ENCODE data around the gene CHTF8. TPM values are rescaled to one million over a fixed set of nuclear protein-coding genes. Genes with fewer than 3 reads are reported as not detected.

CHTF8 gene
- total RNA-seq, 1 donor from 2014 or later, result 60.8 TPM

GRCh38 chr16:69085032-69085695, 47.2 kb downstream of the CHTF8 start:
- no peak for DNase-seq (ENCODE audit: low read depth in 2 of 2)

GRCh38 chr16:69084289-69084688, 48.1 kb downstream of the CHTF8 start:
- peak in 1 of 2 donors; percentile 34 for DNase-seq (ENCODE audit: low read depth in 2 of 2)

- DNase-seq (ENCODE audit: low read depth in 2 of 2), result no peak
These were observed 49.0 kb downstream of the CHTF8 start for GRCh38 chr16:69083306-69083941.

GRCh38 chr16:69079697-69080096, 52.7 kb downstream of the CHTF8 start:
- no peak for DNase-seq (ENCODE audit: low read depth in 2 of 2)

GRCh38 chr16:69078073-69078472, 54.3 kb downstream of the CHTF8 start:
- DNase-seq (ENCODE audit: low read depth in 2 of 2), result no peak

GRCh38 chr16:69077251-69077650, 55.1 kb downstream of the CHTF8 start:
- no peak for DNase-seq (ENCODE audit: low read depth in 2 of 2)

- DNase-seq (ENCODE audit: low read depth in 2 of 2), result peak in 1 of 2 donors; percentile 70
These were observed 59.1 kb downstream of the CHTF8 start for GRCh38 chr16:69073181-69073702.

GRCh38 chr16:69072640-69072974, 59.8 kb downstream of the CHTF8 start:
- no peak for DNase-seq (ENCODE audit: low read depth in 2 of 2)

- DNase-seq (ENCODE audit: low read depth in 2 of 2), result no peak
These were observed 61.4 kb downstream of the CHTF8 start for GRCh38 chr16:69071036-69071435.

GRCh38 chr16:69069504-69069903, 62.9 kb downstream of the CHTF8 start:
- DNase-seq (ENCODE audit: low read depth in 2 of 2), result no peak

Other genes starting within 250 kb of the CHTF8 start
- gene HAS3, start 26.9 kb downstream of the CHTF8 start, total RNA-seq, result 1.0 and 7.6 TPM in 2 replicates
- 10.7 and 19.1 TPM in 2 replicates for gene UTP4, start 61 bp upstream of the CHTF8 start, total RNA-seq
- gene SNTB2, start 54.6 kb upstream of the CHTF8 start, total RNA-seq, result 69.3 and 106 TPM in 2 replicates
- gene VPS4A, start 178.8 kb upstream of the CHTF8 start, total RNA-seq, result 27.3 and 31.1 TPM in 2 replicates
- 10.1 and 13.4 TPM in 2 replicates for gene PDF, start 198.0 kb upstream of the CHTF8 start, total RNA-seq
- gene COG8, start 207.0 kb upstream of the CHTF8 start, total RNA-seq, result 17.7 and 29.5 TPM in 2 replicates
- 22.7 and 23.0 TPM in 2 replicates for gene NIP7, start 207.2 kb upstream of the CHTF8 start, total RNA-seq
- not detected in 2 replicates for gene TMED6, start 219.2 kb upstream of the CHTF8 start, total RNA-seq